OCI-LY1 (cell line): ENCODE data around the gene PRDM15.
A peak's percentile ranks its signal among the peaks of the same experiment; 100 is the strongest.

Experiments
- CTCF ChIP-seq: fragments of 200-600 bp; sonication (generic), shearing (Covaris generic); IDR thresholded peaks from 2 replicates; pipeline ENCODE4 v1.5.1; 2017; ENCODE audit warnings: mild to moderate bottlenecking, antibody characterized with exemption, low read length, moderate library complexity, mixed read lengths
- EZH2 ChIP-seq: fragments of 200-600 bp; sonication (generic), shearing (Covaris generic); IDR thresholded peaks from 2 replicates; pipeline ENCODE4 v1.8.0; 2017; ENCODE audit warnings: borderline replicate concordance, mixed run types, mild to moderate bottlenecking, antibody characterized with exemption, low read length, moderate library complexity, mixed read lengths

- TF ChIP-seq CTCF (peak; percentile 43; the same call in 1 of the 2 replicates), EZH2 (no peak)
Measured at GRCh38 chr21:41861987-41862386, 17.2 kb downstream of the PRDM15 start.
